ENCODE measurements around the gene ADGRB2.

Gene ADGRB2

DNA sequence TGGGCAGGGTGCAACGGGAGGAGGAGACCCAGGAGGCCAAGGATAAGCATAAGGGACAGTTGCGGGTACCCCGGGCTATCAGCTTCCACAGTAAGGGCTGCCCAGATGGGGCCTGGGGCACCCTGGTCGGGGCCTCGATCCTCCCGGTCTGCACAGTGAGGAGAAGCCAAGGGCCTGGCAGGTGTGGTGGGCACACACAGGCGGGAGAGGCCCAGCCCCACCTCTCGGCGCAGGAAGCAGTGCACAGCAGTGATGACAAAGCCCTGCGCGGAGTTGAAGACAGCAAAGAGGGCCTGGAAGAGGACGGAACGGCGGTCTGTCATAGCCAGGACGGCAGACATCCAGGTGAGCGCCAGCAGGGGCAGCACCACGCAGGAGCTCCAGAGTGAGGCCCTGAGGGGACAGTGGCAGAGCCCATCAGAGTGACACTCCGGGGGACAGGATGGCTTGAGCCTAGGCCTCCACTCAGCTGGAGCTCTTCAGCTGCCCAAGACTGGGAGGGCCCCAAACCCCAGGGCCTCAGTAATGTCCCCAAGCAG, 31.3 kb downstream of the ADGRB2 start:
- TF ChIP-seq GATA1 (IDR thresholded peaks at IDR 0.05; ENCODE audit: low read depth, low read length) (no peak), POLR2A (IDR thresholded peaks at IDR 0.05; ENCODE audit: low read length) (no peak)
- no peak for DNase-seq

DNA sequence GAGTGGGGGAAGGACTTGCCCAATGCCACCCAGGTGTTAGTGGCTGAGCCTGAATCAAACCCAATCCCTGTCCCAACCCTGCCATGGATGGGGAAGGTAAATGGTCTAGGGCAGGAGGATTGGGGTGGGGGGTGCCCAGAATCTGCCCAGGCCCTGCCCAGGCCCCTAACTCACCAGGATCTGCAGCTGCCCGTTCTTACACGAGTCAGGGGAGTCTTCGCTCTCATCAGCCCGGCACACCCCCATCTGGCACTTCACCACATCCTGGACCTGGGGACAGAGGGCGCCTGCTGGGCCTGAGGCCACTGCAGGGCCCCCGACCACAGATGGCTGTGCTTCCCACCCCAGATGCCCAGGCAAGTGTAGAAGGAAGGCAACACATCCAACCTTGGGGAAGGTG, 31.8 kb downstream of the ADGRB2 start:
- no peak for DNase-seq
- no peak for TF ChIP-seq POLR2A (IDR thresholded peaks at IDR 0.05; ENCODE audit: low read length)
- no peak for TF ChIP-seq GATA1 (IDR thresholded peaks at IDR 0.05; ENCODE audit: low read depth, low read length)

DNA sequence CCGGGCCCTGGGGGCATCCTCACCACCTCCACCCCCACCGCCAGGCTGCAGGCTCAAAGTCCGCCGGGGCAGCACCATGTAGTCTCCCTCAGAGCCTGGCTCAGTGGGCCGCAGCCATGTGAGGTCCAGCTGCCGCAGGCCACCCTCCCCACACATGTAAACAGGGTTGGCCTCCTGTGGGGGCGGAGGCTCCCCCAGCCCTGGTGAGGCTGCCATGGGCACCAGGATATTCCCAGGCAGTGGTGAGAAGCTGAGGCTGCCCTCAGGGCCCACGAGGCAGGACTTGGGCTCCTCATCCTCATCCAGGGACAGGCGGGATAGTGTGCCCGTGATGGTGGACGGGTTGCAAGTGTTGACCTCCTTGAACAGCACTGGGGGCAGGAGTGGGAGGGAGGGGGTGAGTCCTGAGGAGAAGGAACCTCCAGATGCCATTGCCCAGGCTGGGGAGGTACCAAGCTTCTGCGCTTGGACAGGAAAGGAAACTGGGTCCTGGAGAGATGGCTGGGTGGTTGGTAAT, 33.0 kb downstream of the ADGRB2 start:
- TF ChIP-seq POLR2A (IDR thresholded peaks at IDR 0.05; ENCODE audit: low read length): no peak
- no peak for TF ChIP-seq GATA1 (IDR thresholded peaks at IDR 0.05; ENCODE audit: low read depth, low read length)
- DNase-seq: no peak

DNA sequence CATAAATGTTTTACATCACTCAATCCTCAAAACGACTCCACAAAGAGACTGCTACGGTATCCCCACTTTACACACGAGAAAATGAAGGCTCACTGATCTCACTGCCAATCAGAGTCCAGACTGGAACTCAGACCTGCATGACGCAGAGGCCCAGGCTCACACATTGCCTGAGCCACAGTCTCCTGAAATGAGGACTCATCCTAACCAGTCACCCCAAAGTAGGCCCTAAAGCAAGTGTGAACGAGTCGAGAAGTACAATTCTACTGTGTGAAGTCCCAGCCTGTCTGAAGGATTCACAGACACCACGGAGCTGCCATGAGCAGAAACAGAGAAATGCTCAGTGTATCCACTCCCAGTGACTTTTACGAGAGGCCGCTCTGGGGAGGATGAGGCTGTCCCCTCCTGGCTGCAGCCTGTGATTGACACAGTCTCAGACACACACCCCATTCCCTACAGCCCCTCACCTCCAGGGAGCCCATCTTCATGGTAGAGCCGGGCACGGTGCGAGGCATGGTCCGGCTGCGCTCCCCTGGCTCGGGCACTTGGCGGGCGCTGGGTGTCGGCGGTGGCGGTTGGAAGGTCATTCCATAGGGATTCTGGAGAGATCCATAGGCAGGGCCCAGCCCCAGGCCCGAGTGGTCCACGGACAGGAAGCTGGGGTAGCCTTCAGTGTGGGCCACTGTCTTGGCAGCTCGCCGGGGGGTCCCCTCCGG, 33.6 kb downstream of the ADGRB2 start:
- TF ChIP-seq POLR2A (IDR thresholded peaks at IDR 0.05; ENCODE audit: low read length): no peak
- TF ChIP-seq GATA1 (IDR thresholded peaks at IDR 0.05; ENCODE audit: low read depth, low read length): no peak
- DNase-seq: no peak

DNA sequence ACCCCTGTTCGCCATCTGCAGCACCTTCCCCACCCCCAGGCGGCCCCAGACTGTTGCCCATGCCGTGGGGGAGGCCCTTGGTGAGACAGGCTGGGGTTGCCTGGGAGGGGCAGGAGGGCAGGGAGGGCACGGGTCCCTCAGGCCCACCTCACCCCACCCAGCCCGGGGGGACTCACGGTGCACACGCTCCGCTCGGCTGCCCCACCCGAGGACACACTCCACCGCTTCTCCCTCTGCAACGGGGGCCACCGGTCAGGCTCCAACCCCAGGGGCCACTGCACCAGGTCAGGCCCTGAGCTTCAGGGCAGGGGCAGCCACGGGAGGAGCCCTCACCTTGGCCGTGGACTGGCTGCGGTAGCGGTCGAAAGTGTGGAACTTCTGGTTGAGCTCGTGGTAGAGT, 36.3 kb downstream of the ADGRB2 start:
- DNase-seq: no peak
- no peak for TF ChIP-seq GATA1 (IDR thresholded peaks at IDR 0.05; ENCODE audit: low read depth, low read length)
- TF ChIP-seq POLR2A (IDR thresholded peaks at IDR 0.05; ENCODE audit: low read length): no peak

DNA sequence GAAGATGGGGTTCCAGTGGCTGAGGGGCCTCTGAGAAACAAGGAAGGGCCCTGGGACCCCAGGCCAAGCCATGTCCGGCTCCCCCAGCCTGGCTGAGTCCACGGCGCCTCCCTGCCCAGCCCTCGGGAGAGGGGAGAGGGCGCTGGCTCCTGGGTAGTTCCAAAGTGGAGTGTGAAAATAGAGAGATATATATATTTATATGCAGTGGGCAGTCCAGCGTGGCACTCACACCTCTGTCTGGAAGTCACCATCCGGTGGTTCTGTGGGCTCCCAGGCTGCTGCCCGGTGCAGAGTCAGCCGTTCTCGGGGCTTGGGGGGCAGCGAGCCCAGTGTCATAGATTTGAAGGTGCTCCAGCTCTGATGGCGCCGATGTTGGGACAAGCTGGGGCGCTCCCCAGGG, 36.9 kb downstream of the ADGRB2 start:
- no peak for TF ChIP-seq POLR2A (IDR thresholded peaks at IDR 0.05; ENCODE audit: low read length)
- TF ChIP-seq GATA1 (IDR thresholded peaks at IDR 0.05; ENCODE audit: low read depth, low read length): no peak
- DNase-seq: no peak

DNA sequence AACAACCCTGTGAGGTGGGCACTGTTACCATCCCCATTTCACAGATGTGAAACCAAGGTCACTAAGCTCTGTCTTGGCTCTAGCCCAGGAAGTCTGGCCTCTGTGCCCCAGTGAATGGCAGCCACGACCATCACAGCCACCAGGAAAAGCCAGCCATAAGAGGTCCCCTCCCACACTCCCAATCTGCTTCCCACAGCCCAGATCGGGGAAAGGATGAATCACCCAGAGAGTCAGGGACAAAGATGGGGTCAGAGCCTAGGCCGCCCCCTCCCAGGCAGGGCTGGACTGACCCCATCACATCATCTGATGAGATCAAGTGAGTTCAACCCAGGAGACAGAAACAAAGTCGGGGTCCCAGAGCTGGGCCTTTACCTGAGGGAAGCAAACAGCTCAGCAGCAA, 37.4 kb downstream of the ADGRB2 start:
- no peak for TF ChIP-seq GATA1 (IDR thresholded peaks at IDR 0.05; ENCODE audit: low read depth, low read length)
- no peak for TF ChIP-seq POLR2A (IDR thresholded peaks at IDR 0.05; ENCODE audit: low read length)
- DNase-seq: no peak

DNA sequence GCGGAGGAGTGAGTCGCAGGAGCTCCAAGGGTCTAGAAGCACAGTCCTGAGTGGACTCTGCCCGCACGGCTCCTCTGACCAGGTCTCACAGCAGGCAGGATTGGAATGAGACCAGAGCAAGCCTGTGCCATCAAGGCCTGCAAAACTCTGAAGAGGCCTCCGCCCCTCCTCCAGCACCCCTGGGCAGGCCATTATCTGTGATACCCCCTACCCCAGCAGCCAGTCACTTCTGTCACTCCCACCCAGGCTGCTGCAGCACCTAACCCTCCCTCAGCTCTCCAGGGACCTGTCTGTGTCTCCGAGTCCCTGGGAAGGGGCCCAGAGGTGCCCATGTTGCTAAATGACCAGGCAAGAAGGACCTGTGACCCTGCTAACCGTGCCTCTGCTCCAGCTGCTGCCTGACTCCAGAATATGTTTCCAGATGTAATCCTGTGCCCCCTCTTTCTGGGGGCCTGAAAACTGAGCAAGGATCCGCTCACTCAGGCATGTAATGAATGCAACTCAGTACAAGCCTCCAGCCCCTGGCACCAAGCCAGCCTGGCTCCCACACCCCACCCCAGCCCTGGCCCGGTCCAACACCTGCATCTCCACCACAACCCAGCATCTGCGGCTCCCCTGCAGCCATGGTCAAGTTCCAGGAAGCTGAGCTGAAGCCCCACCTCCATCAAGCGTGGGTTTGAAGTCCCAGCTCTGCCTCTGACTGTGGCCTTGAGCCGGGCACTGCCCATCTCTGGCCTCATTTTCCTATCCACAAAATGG, 38.2 kb downstream of the ADGRB2 start:
- DNase-seq: no peak
- TF ChIP-seq POLR2A (IDR thresholded peaks at IDR 0.05; ENCODE audit: low read length) (no peak), GATA1 (IDR thresholded peaks at IDR 0.05; ENCODE audit: low read depth, low read length) (no peak)

DNA sequence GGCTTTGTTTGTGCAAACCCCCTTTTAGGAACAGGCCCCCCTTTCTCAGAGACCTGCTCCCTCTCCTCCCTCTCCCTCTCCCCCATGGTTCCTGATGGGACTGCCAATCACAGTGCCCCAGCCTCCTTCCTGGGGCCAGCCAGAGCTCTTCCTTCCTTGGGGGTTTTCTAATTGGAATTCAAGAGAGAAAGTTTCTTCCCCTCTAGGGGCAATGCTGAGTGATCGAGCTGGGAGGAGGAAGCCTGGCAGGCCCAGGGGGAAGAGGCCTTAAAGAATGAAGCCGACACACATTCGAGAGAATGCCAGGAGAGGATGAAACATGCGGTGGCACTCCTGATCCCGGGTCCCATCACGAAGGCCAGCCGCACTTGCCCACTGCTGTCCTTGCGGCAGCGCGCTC, 39.0 kb downstream of the ADGRB2 start:
- DNase-seq: no peak

DNA sequence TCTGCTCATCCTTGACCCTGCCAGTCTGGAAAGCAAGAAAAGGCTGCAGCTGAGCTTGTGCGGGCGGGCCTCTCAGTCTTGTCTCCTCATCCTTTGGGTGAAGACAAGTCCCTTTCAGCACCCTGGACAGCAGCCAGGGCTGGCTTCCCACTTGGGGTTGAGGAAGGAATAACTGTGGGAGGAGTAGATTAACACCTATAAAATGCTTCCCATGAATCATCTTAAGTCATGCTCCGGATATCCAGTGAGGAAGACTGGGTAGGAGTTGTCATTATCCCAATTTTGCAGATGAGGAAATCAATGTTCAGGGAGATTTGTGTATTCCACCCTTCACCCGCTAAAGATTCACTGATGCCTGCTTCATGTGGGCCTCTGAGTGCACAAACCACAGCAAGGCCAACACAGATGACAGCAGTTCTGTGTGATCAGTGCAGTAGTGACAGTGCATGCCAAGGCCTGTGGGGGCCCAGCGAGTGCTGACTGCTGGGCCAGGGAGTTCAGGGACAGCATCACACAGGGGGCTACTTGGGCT, 40.2 kb downstream of the ADGRB2 start:
- TF ChIP-seq GATA1 (IDR thresholded peaks at IDR 0.05; ENCODE audit: low read depth, low read length) (no peak), POLR2A (IDR thresholded peaks at IDR 0.05; ENCODE audit: low read length) (no peak)
- peak; percentile 40 to 63 for DNase-seq

More for the DNA sequence above, 39.0 kb downstream of the ADGRB2 start:
- TF ChIP-seq GATA1 (IDR thresholded peaks at IDR 0.05; ENCODE audit: low read depth, low read length): no peak
- no peak for TF ChIP-seq POLR2A (IDR thresholded peaks at IDR 0.05; ENCODE audit: low read length)

DNA sequence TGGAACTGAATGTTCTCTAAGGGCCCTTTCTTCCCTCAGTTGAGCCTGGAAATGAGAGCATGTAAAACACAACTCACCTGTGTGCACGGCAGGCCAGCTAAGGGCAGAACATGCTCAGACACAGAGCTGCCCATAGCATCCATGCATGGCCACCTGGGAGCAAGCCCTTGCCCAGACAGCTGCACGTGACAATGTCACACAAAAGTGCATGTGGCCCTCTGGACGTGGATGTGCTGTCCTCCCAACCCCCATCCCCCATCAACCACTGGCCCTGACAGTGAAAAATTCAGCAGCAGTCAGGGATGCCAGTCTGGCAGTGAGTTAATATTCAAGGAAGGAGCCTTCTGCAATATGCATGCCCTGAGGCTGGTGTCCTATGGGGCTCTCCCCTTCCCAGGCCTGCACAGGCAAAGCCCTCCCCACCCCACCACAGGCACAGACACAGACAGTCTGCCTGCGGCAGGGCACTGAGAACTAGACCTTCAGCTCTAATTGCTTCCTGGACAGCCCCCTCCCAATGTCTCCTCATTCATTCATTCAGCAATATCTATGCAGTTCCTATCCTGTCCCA, 45.7 kb downstream of the ADGRB2 start:
- DNase-seq: no peak
- TF ChIP-seq POLR2A (IDR thresholded peaks at IDR 0.05; ENCODE audit: low read length): no peak
- no peak for TF ChIP-seq GATA1 (IDR thresholded peaks at IDR 0.05; ENCODE audit: low read depth, low read length)

DNA sequence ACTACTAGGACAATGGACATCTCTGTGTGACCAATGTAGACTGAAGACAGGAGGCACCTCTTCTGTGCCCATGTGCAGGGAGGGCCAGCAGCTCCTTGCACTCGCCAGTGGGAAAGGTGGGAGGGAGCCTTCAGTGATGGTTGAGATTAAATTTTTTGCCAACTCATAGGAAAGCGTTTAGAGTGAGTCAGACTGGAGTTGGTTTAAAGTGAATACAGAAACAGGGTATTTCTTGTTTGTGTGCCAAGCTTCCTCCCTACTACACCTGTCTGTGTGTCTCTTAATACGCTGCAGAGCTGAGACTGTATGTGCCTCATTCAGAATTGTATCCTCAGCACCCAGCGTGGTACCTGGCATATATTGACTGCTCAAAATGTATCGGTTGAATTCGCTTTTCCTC, 46.8 kb downstream of the ADGRB2 start:
- TF ChIP-seq POLR2A (IDR thresholded peaks at IDR 0.05; ENCODE audit: low read length) (no peak), GATA1 (IDR thresholded peaks at IDR 0.05; ENCODE audit: low read depth, low read length) (no peak)
- peak in 1 of 2 experiments; percentile 39 for DNase-seq

DNA sequence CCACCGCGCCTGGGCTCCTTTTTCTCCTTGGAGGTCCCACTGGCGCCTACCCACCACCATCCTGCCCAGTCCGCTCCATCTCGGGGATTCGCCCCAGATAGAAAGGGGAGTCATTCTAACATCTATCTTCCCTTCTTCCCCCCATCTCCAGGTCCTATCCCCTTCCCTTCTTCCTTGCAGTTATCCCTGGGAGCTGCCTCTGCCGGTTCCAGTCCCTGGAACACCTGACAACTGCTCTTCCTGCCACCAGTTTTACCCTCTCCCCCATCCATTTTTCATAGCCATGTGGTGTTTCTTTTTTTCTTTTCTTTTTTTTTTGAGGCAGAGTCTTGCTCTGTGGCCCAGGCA, 48.3 kb downstream of the ADGRB2 start:
- DNase-seq: no peak
- no peak for TF ChIP-seq GATA1 (IDR thresholded peaks at IDR 0.05; ENCODE audit: low read depth, low read length)
- TF ChIP-seq POLR2A (IDR thresholded peaks at IDR 0.05; ENCODE audit: low read length): no peak
